Stimulated activated CD4-positive, alpha-beta T cell treated with anti-CD3 and anti-CD28 coated beads, Interleukin-1b, Interleukin-23, amount 100 ng/mL, for 1 hour (primary cell): ENCODE data around the gene MYLK2.
"Not testable (repeated sequence)": the region's sequence is repeated elsewhere in the genome, so short reads cannot be mapped to it uniquely, and the experiment has no call there.

Experiments used
- DNase-seq, 2 donors: peaks; one replicate each; pipeline ENCODE4 v3.0.0-alpha.2; 2020; ENCODE audit warnings: low read depth in 2 of 2

Gene MYLK2

GRCh38 chr20:31815408-31816188, 3.6 kb upstream of the MYLK2 start:
- DNase-seq, result no peak

- no peak for DNase-seq
Measured at GRCh38 chr20:31816221-31816620, 2.9 kb upstream of the MYLK2 start.

DNA sequence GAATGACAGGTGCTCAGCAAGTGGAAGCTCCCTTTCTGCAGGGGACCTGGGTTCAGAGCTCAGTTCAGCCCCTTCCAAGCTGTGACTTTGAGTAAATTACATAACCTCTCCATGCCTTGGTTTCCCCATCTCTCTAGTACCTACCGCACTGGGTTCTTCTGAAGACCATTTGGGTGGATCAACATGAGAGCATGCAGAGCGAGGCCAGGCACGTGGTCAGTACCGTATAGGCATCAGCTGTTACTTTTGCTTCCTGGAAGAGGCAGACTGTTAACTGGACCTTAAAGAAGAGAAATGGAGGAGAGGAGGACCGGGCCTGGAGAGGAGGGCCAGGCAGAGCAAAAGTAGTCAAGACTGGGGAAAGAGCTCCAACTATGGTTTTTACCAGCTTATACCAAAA, 1.7 kb upstream of the MYLK2 start:
- DNase-seq, result no peak

GRCh38 chr20:31818376-31818908, 714 bp upstream of the MYLK2 start:
- DNase-seq, result no peak

GRCh38 chr20:31820228-31820627, 1.1 kb downstream of the MYLK2 start:
- no peak for DNase-seq

GRCh38 chr20:31821427-31821826, 2.3 kb downstream of the MYLK2 start:
- no peak for DNase-seq

DNA sequence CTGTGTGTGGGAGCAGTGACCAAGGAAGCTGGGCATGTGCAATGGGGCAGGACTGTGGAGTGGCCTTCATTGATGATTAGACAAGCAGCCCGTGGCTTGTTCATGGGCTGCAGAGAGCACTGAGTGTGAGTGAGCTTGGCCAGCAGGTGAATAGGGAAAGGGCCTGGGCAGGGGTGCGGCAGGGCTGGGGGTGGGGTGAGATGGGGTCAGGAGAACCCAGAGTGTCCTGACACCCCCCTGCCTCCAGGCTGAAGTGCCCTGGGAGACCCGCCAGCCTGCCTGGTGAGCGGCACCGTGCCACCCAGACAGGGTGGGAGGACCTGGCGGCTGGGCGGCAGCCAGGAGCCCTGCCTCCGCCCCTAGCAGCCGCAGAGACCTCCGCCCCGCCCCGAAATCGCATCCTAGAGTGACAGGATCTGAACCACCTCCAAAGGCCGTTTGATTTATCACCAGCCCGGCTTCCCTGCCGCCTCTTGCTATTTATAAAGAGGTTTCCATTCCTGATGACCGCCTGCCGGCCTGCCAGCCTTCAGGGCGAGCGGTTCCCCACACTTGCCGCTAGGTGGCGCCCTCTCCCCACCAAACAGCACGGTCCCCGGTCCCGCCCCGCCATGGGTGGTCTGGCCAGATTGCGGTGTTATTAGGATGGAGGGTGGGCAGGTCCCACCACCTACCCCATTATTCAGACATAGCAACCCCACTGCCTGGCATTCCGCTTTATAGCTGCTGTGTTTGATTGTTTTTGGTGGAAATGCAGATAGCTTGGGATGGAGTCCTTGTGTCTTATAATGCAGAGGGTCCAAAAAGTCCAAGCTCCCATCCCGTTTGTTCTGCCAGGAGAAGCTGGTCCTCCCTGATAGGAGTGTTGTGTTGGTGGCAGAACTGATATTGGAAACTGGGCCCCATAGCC, 3.5 kb downstream of the MYLK2 start:
- DNase-seq, result peak; percentile 38 to 72

GRCh38 chr20:31823360-31824124, 4.4 kb downstream of the MYLK2 start:
- DNase-seq, result no peak

DNA sequence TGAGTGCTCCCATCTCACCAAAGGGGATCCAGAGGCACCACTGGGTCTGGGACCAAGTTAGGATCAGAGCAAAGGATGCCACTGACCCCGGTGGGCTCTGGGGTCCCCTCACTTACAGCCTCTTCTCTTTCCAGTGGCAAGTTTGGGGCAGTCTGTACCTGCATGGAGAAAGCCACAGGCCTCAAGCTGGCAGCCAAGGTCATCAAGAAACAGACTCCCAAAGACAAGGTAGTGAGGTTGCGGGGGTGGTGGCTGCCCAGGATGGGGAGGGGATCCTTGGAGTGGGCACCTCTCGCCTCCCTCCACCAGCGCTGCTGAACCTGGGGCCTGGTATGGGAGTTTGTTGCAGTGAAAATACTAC, 4.9 kb downstream of the MYLK2 start:
- no peak for DNase-seq

- DNase-seq, result no peak
Measured at GRCh38 chr20:31824554-31825313, 5.6 kb downstream of the MYLK2 start.

DNA sequence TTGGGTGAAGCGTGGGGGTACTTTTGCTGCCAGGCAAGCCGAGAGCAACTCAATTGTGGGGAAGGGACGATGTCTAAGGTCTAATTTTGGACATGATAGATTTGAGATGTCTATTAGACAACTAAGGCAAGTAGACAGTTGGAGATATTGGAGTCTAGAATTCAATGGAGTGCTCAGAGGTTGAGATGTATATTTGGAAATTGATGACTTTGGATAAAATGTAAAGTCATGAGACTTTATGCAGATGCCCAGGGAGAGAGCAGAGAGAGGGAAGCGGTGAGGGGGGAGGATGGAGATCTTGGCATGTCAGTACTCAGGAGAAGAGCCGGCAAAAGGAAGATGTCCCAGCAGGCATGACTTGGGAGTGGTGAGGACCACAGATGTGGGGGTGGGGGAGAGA, 6.9 kb downstream of the MYLK2 start:
- no peak for DNase-seq

- DNase-seq, result no peak
Measured at GRCh38 chr20:31827059-31827458, 7.9 kb downstream of the MYLK2 start.

DNA sequence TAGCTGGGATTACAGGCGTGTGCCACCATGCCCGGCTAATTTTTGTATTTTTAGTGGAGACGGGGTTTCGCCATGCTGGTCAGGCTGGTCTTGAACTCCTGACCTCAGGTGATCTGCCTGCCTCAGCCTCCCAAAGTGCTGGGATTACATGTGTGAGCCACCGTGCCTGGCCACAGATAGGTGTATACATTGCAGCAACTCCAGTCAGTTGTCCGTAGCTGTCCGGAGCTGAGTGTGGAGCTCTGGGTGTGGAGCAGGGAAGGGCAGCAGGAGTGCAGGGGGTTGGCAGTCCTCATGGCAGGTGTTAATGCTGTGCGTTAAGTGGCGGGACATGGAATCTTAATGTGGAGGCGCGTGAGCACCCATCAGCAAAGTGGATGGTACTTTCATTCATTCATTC, 8.9 kb downstream of the MYLK2 start:
- not testable (repeated sequence) for DNase-seq

DNA sequence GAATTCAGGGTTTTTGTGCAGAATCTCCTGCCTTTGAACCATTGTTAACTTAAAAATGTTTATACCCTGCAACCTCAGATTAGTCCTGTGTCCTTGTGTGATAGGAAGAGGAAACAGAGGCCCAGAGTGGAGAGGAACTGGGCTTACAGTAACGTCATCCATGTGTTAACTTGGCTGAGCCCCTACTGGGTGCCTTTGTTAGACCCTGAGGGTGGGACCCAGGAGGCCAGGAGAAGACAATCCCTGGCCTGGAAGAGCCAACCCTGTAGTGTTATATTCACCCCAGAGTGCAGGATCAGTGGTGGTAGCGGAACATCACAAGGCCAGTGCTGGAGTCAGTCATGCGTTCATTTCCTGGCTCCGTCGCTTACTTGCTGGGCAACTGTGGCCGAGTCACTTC, 10.6 kb downstream of the MYLK2 start:
- no peak for DNase-seq

- no peak for DNase-seq
Measured at GRCh38 chr20:31830406-31830981, 11.3 kb downstream of the MYLK2 start.

DNA sequence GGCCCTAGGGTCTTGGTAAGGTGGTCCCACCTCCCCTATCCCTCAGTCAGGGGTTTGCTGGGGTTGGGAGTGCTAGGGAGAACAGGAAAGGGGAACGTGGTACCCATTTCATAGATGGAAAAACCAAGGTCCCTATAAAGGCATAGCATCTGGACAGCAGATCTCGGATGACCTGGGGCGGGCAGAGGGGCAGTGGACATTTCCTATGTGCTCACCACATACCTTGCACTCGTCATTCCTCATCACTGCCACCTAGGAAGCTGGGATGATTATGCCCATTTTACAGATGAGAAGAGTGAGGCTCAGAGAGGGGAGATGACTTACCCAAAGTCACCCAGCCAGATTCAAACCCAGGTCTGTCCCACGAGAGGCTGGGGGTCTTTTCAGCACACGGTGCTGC, 12.1 kb downstream of the MYLK2 start:
- no peak for DNase-seq

- DNase-seq, result no peak
Measured at GRCh38 chr20:31831771-31832306, 12.7 kb downstream of the MYLK2 start.

DNA sequence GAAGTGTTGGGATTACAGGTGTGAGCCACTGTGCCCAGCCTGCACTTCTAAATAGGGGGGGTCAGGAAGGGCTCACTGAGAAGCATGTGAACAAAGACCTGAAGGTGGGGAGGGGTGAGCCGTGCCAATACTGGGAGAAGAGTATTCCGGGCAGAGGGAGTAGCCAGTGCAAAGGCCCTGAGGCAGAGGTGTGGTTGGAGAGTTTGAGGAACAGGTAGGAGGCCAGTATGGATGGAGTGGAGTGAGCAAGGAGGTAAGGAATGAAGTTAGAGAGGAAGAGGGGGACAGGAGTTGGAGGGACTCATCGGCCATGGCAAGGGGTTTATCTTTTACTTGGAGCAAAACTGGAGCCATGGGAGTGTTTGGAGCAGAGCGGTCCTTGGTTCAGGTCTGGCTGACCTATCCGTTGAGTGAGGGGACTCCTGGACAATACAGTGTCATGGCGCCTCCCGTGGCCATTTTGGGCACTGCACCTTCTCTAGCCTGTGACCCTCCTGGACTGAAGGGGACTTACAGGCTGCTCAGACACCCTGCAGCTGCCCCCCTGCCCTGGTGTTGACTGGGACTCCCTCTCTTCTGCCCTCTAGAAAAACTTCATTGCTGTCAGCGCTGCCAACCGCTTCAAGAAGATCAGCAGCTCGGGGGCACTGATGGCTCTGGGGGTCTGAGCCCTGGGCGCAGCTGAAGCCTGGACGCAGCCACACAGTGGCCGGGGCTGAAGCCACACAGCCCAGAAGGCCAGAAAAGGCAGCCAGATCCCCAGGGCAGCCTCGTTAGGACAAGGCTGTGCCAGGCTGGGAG, 14.2 kb downstream of the MYLK2 start:
- DNase-seq, result peak; percentile 12 to 46

- DNase-seq, result no peak
Measured at GRCh38 chr20:31833931-31834521, 14.9 kb downstream of the MYLK2 start.
